HEK293 (cell line): ENCODE results near the gene NECAB2.

Source experiments
- KLF16 ChIP-seq: fragments of 450-650 bp; formaldehyde crosslinking; IDR thresholded peaks from 2 replicates; pipeline ENCODE4 v1.5.1; 2017; ENCODE audit warnings: missing biosample characterization, missing genetic modification characterization
- KLF8 ChIP-seq: fragments of 450-650 bp; formaldehyde crosslinking; IDR thresholded peaks from 2 replicates; pipeline ENCODE4 v1.5.1; 2016; ENCODE audit warnings: missing biosample characterization, missing genetic modification characterization
- TF ChIP-seq, protein P1 (sequence below): fragments of 450-650 bp; formaldehyde crosslinking; IDR thresholded peaks from 2 replicates; pipeline ENCODE4 v1.5.1; 2016; ENCODE audit warnings: missing biosample characterization, missing genetic modification characterization
- TF ChIP-seq, protein P2 (sequence below): fragments of 450-650 bp; formaldehyde crosslinking; IDR thresholded peaks from 2 replicates; pipeline ENCODE4 v1.5.1; 2016; ENCODE audit warnings: missing biosample characterization, missing genetic modification characterization

DNA sequence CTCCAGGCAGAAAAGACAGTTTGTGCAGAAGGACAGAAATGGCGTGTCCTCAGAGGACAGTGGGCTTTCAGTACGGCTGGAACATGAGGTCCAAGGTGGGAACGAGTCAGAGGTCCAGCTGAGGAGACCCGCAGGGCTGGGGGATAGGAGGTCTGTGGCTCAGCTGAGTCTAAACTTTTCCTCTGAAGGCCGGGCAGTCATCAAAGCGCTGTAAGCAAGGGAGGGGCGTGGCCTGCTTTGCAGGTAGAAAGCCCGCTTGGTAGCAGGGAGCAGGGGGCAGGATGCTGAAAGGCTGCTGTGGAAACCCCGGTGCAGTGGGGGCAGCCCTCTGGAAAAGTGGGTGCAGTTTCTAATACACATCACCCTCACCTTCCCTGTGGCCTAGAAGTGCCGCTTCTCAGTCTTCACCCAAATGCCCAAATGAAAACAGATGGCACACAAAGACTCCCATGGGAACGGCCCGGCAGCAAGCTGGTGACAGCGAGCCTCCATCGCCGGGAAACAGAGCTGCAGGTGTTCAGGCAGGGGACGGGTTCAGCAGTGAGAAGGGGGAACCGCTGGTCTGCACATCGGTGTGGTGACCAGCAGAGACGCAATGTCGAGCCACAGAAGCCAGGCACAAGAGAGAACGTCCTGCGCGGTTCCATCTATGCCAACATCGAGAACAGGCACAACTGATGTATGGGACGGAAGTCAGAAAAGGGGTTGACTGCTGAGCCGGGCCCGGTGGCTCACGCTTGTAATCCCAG, 27.2 kb upstream of the NECAB2 start:
- TF ChIP-seq KLF8 (tag by site-specific recombination) = no peak
- TF ChIP-seq, protein P1, sequence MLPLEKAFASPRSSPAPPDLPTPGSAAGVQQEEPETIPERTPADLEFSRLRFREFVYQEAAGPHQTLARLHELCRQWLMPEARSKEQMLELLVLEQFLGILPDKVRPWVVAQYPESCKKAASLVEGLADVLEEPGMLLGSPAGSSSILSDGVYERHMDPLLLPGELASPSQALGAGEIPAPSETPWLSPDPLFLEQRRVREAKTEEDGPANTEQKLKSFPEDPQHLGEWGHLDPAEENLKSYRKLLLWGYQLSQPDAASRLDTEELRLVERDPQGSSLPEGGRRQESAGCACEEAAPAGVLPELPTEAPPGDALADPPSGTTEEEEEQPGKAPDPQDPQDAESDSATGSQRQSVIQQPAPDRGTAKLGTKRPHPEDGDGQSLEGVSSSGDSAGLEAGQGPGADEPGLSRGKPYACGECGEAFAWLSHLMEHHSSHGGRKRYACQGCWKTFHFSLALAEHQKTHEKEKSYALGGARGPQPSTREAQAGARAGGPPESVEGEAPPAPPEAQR (tag by site-specific recombination) = no peak
- TF ChIP-seq, protein P2, sequence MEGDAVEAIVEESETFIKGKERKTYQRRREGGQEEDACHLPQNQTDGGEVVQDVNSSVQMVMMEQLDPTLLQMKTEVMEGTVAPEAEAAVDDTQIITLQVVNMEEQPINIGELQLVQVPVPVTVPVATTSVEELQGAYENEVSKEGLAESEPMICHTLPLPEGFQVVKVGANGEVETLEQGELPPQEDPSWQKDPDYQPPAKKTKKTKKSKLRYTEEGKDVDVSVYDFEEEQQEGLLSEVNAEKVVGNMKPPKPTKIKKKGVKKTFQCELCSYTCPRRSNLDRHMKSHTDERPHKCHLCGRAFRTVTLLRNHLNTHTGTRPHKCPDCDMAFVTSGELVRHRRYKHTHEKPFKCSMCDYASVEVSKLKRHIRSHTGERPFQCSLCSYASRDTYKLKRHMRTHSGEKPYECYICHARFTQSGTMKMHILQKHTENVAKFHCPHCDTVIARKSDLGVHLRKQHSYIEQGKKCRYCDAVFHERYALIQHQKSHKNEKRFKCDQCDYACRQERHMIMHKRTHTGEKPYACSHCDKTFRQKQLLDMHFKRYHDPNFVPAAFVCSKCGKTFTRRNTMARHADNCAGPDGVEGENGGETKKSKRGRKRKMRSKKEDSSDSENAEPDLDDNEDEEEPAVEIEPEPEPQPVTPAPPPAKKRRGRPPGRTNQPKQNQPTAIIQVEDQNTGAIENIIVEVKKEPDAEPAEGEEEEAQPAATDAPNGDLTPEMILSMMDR = no peak
- no peak for TF ChIP-seq KLF16 (tag by site-specific recombination)
